Activated T-cell treated with anti-CD3 and anti-CD28 coated beads, Interleukin-2, amount 50 U/mL, for 1 hour (primary cell): Measurements from ENCODE around the gene XPO4.
"Not testable (repeated sequence)": the region's sequence is repeated elsewhere in the genome, so short reads cannot be mapped to it uniquely, and the experiment has no call there.

Experiments used
- DNase-seq: peaks from one replicate; pipeline ENCODE4 v3.0.0-alpha.2; 2020

Gene XPO4

DNA sequence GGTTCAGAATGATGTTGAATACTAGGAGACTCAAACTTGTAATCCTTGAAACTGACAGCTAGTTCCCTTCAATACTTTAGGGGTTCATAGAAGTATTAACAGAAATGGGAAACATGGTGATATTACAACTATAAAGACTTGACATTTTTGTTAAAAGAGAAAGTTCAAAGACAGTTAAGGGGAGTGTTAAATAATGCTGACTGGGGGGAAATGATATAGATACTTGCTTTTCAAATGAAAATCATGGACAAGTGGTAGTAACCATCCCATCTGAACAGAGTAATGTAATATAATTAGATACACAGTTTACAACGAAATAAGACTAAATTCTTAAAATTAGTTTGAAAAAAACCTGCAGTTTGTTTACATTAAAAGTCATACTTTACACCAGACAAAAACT is 122.2 kb downstream of the XPO4 start:
- DNase-seq = no peak

DNA sequence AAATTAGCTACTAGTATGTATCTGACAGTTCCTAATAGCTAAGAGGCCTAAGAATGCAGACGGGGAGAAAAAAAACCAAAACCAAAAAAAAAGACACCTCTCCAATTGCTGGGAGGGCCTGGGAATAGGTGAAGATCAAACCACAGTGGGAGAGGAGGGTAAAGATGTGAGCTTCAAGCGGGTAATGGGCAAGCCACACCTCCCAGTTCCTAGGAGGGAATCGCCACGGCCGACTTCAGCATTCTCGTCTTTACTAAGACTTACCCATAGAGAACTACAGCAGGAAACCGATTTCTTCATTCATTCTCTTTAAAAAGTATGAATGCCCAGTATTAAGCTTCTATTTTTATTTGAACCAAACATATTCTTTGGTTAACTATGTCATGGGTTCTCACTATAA is 123.1 kb downstream of the XPO4 start:
- DNase-seq = no peak

DNA sequence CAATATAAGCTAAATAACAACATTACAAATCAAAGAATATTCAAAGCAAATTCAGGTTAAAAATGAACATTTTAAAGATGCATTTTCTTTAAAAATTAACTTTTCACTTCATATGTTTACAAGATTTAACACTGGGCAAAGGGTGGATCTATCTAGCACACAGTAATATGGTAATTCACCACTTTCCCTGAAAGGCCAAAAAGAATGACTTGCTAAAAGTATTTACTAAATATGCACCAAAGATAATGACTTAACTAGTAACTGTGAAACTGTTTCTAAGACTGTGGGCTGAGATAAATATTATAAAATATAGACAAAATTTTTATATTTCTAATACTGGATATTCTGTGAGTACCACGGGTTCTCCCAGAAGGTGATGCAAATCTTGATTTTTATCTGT is 124.2 kb downstream of the XPO4 start:
- DNase-seq = no peak

GRCh38 chr13:20776751-20777150 is 125.8 kb downstream of the XPO4 start:
- no peak for DNase-seq

DNA sequence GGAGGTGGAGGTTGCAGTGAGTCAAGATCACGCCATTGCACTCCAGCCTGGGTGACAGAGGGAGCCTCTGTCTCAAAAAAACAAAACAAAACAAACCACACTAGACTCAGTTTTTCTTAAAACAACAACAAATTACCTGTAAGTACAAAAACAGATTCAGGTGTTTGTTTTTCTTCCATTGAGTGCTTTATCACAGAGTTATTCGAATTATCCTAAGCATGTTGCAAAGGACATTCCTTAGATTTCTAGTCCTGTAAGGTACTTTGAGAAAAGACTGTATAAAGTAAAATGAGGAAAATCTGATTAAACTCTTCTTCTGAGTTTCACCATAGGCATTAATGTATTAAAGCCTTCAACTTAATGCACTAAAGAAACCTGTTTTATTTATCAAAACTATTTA is 126.6 kb downstream of the XPO4 start:
- no peak for DNase-seq

DNA sequence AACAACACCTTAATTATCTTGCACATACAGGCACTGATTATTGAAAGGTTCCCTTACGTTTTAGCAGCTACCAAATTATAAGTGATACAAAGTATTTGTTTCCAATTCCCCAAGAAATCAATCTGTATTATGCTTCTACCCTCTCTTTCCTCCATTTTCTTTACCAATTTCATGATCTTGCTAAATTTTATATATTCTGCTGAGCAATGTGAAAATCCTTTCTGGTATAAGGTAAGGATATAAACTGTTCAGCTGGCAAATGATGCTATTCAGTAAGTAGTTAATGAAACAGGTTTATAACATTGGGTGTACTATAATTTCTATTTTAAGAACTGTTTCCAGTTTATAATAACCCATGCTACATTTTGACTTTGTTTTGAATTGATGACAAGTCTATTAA is 127.8 kb downstream of the XPO4 start:
- DNase-seq = no peak

DNA sequence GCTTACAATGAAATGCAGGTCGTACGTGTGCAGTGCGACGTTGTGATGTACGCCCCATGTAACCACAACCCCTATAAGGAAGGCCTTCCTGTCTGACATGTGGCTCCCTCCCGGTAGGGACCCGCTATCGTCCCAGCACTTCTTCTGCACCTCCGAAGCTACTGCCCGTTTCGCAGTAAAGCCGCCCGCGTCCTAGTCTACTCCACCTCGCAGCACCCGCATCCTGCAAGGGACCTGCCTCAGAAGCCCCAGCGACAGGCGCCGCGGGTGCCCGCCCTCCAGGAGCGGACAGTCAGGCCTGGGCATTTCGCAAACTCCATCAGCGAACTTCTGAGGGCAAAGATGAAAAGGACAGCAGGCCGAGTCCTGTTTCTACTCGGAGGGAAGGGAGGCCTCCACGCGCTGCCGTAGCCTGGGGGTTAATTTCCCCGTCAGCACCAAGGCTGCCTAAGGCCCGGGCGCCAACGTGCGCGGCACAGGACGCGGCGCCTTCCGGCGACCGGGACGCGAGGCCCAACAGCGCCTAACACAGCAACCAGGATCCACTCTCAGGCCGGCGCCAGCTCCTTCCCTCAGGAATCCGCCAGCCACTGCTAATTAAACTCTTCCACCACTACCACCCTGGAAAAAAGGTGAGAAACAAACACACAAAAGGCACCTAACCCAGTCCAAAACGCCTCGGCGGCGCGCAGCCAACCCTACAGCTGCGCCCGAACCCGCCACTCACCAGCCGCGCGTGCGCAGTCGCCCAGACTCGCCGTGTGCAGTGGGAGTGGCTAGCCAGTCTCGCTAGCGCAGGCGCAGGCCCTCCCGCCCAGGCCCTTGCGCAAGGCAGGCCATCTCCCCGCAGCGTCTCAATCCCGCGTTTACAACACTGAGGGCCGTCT is 129.1 kb downstream of the XPO4 start, which contains the start of gene EEF1AKMT1:
Gene EEF1AKMT1, minus strand, starts transcription at position 768 of the 887 bp plus-strand sequence. CDS start 16,363 bp downstream, outside the sequence.
- DNase-seq = peak; percentile 95

DNA sequence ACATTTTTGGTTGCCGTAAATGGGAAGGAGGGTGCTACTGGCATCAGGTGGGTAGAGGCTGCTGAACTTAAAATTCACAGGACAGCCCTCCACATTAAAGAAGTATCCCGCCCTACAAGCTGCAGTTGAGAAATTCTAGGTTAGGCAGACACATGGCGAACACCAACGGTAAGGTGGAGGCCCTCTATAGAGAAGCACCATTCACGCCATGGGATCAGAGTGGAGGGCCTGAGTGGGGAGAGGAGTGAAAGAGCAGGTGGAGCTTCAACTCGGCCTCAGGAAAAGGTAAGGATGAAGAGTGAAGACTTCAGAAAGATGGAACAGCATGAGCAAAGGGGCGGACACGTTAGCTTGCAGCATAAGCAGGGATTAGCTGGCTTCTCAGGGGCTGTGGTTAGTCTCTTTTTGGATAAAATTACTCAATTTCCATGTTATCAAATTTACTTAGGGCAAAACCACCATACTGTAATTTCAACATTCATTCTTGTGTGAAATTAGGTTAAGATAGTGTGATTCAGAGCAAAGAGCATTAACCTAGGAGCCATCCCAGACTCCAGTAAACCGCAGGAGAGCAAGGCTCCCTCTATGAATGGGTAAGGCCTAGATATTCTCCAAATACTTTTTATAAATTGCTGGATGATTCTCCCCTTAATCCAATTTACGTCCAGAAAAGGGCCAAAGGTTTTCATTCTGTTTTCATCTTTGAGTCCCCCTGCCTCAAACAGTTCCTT is 130.0 kb downstream of the XPO4 start:
- DNase-seq = peak; percentile 19

- no peak for DNase-seq
These were observed 132.7 kb downstream of the XPO4 start for GRCh38 chr13:20769834-20770233.

DNA sequence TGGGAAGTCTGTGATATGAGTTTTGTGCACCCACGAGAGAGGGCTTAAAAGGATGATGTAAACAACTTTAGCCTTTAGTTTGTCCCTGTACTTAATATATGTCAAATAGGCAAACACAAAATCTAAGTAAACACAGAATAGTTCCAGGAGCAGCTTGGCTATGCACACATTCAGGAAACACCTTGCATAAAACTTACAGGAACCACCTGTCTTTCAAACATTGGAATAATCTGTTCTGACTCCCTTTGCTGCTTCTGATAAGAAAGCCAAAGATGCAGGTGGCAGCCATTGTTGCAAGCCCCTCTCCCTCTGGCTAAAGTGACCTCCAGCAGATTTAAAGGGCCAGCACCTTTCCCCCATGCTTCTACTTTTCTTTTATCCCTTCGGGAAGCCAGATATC is 133.5 kb downstream of the XPO4 start:
- DNase-seq = no peak

GRCh38 chr13:20767309-20767943 is 135.1 kb downstream of the XPO4 start:
- no peak for DNase-seq

DNA sequence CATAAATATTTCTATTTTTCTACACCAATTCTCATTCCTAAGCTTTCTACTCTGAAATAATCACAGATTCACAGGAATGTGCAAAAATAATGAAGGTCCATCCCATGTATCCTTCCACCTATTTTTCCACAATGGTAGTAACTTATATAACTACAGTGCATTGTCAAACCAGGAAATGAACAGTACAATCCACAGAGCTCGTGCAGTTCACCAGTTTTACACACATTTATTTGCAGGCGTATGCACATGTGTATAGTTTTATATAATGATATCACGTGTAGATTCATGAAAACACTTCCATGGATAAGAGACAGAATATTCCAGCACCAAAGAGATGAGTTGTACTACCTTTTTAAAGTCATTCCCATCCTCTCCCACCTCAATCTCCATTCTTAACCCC is 141.7 kb downstream of the XPO4 start:
- no peak for DNase-seq

GRCh38 chr13:20754009-20754408 is 148.5 kb downstream of the XPO4 start:
- DNase-seq = no peak

GRCh38 chr13:20749377-20749776 is 153.2 kb downstream of the XPO4 start:
- DNase-seq = no peak

GRCh38 chr13:20743830-20744404 is 158.6 kb downstream of the XPO4 start:
- not testable (repeated sequence) for DNase-seq

DNA sequence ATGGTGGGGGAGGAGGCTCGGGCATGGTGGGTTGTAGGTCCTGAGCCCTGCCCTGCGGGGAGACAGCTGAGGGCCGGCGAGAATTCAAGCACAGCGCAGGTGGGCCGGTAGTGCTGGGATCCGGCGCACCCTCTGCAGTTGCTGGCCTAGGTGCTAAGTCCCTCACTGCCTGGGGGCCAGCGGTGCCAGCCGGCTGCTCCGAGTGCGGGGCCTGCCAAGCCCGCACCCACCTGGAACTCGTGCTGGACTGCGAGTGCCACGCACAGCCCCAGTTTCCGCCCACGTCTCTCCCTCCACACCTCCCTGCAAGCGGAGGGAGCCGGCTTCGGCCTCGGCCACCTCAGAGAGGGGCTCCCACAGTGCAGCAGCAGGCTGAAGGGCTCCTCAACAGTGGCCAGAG is 162.5 kb downstream of the XPO4 start:
- no peak for DNase-seq

- DNase-seq = no peak
These were observed 163.9 kb downstream of the XPO4 start for GRCh38 chr13:20738616-20739015.

- no peak for DNase-seq
These were observed 172.6 kb downstream of the XPO4 start for GRCh38 chr13:20729633-20730585.

- DNase-seq = no peak
These were observed 173.8 kb downstream of the XPO4 start for GRCh38 chr13:20728579-20729311.

DNA sequence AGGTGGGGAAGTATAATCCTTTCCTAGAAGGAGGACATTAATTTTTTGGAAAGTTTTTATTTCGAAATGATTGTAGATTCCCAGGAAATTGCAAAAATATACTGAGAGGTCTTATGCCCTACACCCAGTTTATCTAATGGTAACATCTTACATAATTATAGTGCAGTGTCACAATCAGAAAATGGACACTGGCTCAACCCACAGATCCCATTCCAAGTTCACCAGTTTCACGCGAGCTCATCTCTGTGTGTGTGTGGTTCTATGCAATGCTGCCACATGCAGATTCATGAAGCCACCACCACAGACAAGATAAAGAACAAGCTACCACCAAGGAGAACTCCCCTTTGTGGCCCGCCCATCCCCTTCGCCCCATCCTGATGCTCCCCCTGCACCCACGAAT is 174.7 kb downstream of the XPO4 start:
- no peak for DNase-seq
